HEK293 (cell line): Measurements from ENCODE around the gene GRIA1.

Source experiments
- CTCF ChIA-PET: fragments of 350-600 bp; formaldehyde crosslinking; extraction: SDS; loops from one replicate; lab custom pipeline; 2021; ENCODE audit warnings: antibody characterized with exemption; lab: Yijun Ruan, JAX
- POLR2A ChIA-PET: fragments of 300-600 bp; formaldehyde crosslinking; extraction: SDS; loops from one replicate; lab custom pipeline; 2020; ENCODE audit warnings: antibody characterized with exemption, inconsistent platforms; lab: Yijun Ruan, JAX
- H3K27ac ChIP-seq: fragments of 200-500 bp; sonication (Bioruptor generic); 2 replicates; pipeline ENCODE4 v1.5.1; 2014; ENCODE audit warnings: low read depth, low read length, control low read depth, inconsistent platforms; ENCODE audit errors: extremely low read depth
- H3K36me3 ChIP-seq, 2 experiments: fragments of 200-500 bp in 1 of 2; sonication (Bioruptor generic) in 1 of 2; 1 replicate in 1 of 2; 2 replicates in 1 of 2; pipeline ENCODE4 v1.5.1; 2014 to 2017; ENCODE audit warnings: inconsistent platforms in 2 of 2, low read length in 2 of 2; ENCODE audit not compliant: control insufficient read depth in 2 of 2, insufficient read depth in 1 of 2
- H3K4me1 ChIP-seq: fragments of 200-500 bp; sonication (Bioruptor generic); 2 replicates; pipeline ENCODE4 v1.5.1; 2014; ENCODE audit warnings: mild to moderate bottlenecking, low read length, inconsistent platforms; ENCODE audit not compliant: control insufficient read depth, insufficient read depth
- H3K4me3 ChIP-seq: 2 replicates; pipeline ENCODE4 v1.5.1; 2011; ENCODE audit warnings: low read depth, mild to moderate bottlenecking, control low read depth, low read length, moderate library complexity
- H3K9me3 ChIP-seq: fragments of 200-500 bp; sonication (Bioruptor generic); 2 replicates; pipeline ENCODE4 v1.5.1; 2014; ENCODE audit warnings: low read depth, low read length, inconsistent platforms; ENCODE audit not compliant: control insufficient read depth, insufficient read depth
- ATF2 ChIP-seq: fragments of 450-650 bp; formaldehyde crosslinking; IDR thresholded peaks from 2 replicates; pipeline ENCODE4 v1.5.1; 2016; ENCODE audit warnings: missing biosample characterization, missing genetic modification characterization, low read depth
- GLIS2 ChIP-seq: fragments of 450-650 bp; formaldehyde crosslinking; IDR thresholded peaks from 2 replicates; pipeline ENCODE4 v1.5.1; 2016; ENCODE audit warnings: missing biosample characterization, missing genetic modification characterization
- HOXA7 ChIP-seq: sonication (generic); formaldehyde crosslinking; IDR thresholded peaks from 2 replicates; pipeline ENCODE4 v1.8.1; 2022; ENCODE audit warnings: missing genetic modification reagents, borderline replicate concordance
- KLF9 ChIP-seq: fragments of 450-650 bp; formaldehyde crosslinking; IDR thresholded peaks from 2 replicates; pipeline ENCODE4 v1.5.1; 2016; ENCODE audit warnings: missing biosample characterization, missing genetic modification characterization, low read depth
- OVOL3 ChIP-seq: fragments of 450-650 bp; formaldehyde crosslinking; IDR thresholded peaks from 2 replicates; pipeline ENCODE4 v1.5.1; 2016; ENCODE audit warnings: missing biosample characterization, missing genetic modification characterization
- PRDM4 ChIP-seq: fragments of 450-650 bp; formaldehyde crosslinking; IDR thresholded peaks from 2 replicates; pipeline ENCODE4 v1.5.1; 2017; ENCODE audit warnings: missing biosample characterization, missing genetic modification characterization
- TRIM28 ChIP-seq: IDR thresholded peaks from 2 replicates; pipeline ENCODE4 v1.6.1; 2011; ENCODE audit warnings: low read length, control low read depth, borderline replicate concordance
- ZBTB17 ChIP-seq: fragments of 450-650 bp; formaldehyde crosslinking; IDR thresholded peaks from 2 replicates; pipeline ENCODE4 v1.5.1; 2016; ENCODE audit warnings: missing biosample characterization, missing genetic modification characterization
- ZNF184 ChIP-seq: fragments of 450-650 bp; IDR thresholded peaks from 2 replicates; pipeline ENCODE4 v1.5.1; 2018; ENCODE audit warnings: missing biosample characterization, mild to moderate bottlenecking, missing genetic modification characterization
- ZNF202 ChIP-seq: fragments of 450-650 bp; formaldehyde crosslinking; IDR thresholded peaks from 2 replicates; pipeline ENCODE4 v1.5.1; 2016; ENCODE audit warnings: missing biosample characterization, missing genetic modification characterization, borderline replicate concordance
- ZNF266 ChIP-seq: fragments of 450-650 bp; formaldehyde crosslinking; IDR thresholded peaks from 2 replicates; pipeline ENCODE4 v1.5.1; 2016; ENCODE audit warnings: missing biosample characterization, missing genetic modification characterization, low read depth
- ZNF350 ChIP-seq: fragments of 450-650 bp; formaldehyde crosslinking; IDR thresholded peaks from 2 replicates; pipeline ENCODE4 v1.5.0; 2017; ENCODE audit warnings: missing biosample characterization, mild to moderate bottlenecking, missing genetic modification characterization
- ZNF433 ChIP-seq: fragments of 450-650 bp; formaldehyde crosslinking; IDR thresholded peaks from 2 replicates; pipeline ENCODE4 v1.5.1; 2016; ENCODE audit warnings: missing biosample characterization, missing genetic modification characterization, low read depth
- ZNF561 ChIP-seq: fragments of 450-650 bp; IDR thresholded peaks from 2 replicates; pipeline ENCODE4 v1.5.1; 2018; ENCODE audit warnings: missing biosample characterization, missing genetic modification characterization, borderline replicate concordance
- ZNF621 ChIP-seq: fragments of 450-650 bp; formaldehyde crosslinking; IDR thresholded peaks from 2 replicates; pipeline ENCODE4 v1.5.1; 2017; ENCODE audit warnings: missing biosample characterization, missing genetic modification characterization
- ZNF626 ChIP-seq: fragments of 450-650 bp; sonication (Bioruptor Pico); formaldehyde crosslinking; IDR thresholded peaks from 2 replicates; pipeline ENCODE4 v1.5.1; 2018; ENCODE audit warnings: missing biosample characterization, missing genetic modification characterization, inconsistent platforms
- ZNF639 ChIP-seq: fragments of 450-650 bp; formaldehyde crosslinking; IDR thresholded peaks from 2 replicates; pipeline ENCODE4 v1.5.1; 2016; ENCODE audit warnings: missing biosample characterization, missing genetic modification characterization
- ZNF707 ChIP-seq: fragments of 450-650 bp; formaldehyde crosslinking; IDR thresholded peaks from 2 replicates; pipeline ENCODE4 v1.5.1; 2016; ENCODE audit warnings: missing biosample characterization, missing genetic modification characterization
- ZNF76 ChIP-seq: fragments of 450-650 bp; formaldehyde crosslinking; IDR thresholded peaks from 2 replicates; pipeline ENCODE4; 2016; ENCODE audit warnings: low read depth, missing biosample characterization, missing genetic modification characterization, borderline replicate concordance
- ZNF791 ChIP-seq: fragments of 450-650 bp; formaldehyde crosslinking; IDR thresholded peaks from 2 replicates; pipeline ENCODE4 v1.5.1; 2016; ENCODE audit warnings: missing biosample characterization, missing genetic modification characterization
- ZSCAN4 ChIP-seq: fragments of 450-650 bp; formaldehyde crosslinking; IDR thresholded peaks from 2 replicates; pipeline ENCODE4 v1.5.1; 2017; ENCODE audit warnings: missing biosample characterization, missing genetic modification characterization
- TF ChIP-seq, protein P1 (sequence below): fragments of 450-650 bp; formaldehyde crosslinking; IDR thresholded peaks from 2 replicates; pipeline ENCODE4 v1.5.1; 2016; ENCODE audit warnings: missing biosample characterization, missing genetic modification characterization
- TF ChIP-seq, protein P2 (sequence below): fragments of 450-650 bp; formaldehyde crosslinking; IDR thresholded peaks from 2 replicates; pipeline ENCODE4; 2016; ENCODE audit warnings: missing biosample characterization, missing genetic modification characterization

The GRIA1 gene

GRCh38 chr5:153515301-153515700 is 24.8 kb downstream of the GRIA1 start (continued):
- no peak for TF ChIP-seq ZNF76 (tag by site-specific recombination)

DNA sequence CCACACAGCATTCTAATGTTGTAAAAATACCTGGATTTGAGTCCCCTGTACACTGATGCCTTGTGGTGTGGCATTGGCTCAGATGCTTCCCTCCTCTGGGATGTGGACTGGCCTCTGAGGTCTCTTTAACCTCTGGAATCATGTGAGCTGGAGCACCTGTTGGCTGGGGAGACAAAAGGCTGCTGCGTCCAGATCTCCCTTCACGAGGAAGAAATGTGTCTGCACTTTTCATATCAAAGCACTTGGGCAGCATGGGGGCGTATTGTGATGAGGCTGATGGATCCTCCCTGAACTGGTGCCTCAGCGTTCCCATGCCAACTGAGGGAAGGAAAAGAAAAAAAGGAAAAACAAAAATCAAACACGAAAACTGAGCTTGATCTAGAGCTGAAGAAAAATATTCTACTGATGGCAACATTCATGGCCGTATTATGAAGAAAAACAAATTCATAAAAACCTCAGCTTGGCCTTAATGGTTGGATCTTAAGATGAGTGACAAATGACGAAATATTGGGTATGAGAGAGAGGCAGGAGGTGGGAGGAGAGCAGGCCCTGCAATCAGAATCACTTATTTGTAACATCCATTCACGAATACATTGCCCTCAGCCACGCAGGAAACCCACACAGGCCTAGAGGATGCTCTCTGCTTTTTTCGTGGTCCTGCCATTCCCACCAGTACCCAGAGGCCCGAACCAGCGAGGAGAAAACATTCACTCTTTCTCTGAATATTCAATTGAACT is 26.2 kb downstream of the GRIA1 start:
- TF ChIP-seq ZNF707 (tag by site-specific recombination) = no peak
- TF ChIP-seq ZNF639 = no peak
- TF ChIP-seq ZNF202 (tag by site-specific recombination) = no peak
- TF ChIP-seq, protein P1, sequence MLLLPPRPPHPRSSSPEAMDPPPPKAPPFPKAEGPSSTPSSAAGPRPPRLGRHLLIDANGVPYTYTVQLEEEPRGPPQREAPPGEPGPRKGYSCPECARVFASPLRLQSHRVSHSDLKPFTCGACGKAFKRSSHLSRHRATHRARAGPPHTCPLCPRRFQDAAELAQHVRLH (tag by site-specific recombination) = no peak
- TF ChIP-seq PRDM4 (tag by site-specific recombination) = no peak
- no peak for TF ChIP-seq ZNF791 (tag by site-specific recombination)
- no peak for TF ChIP-seq ZBTB17 (tag by site-specific recombination)
- TF ChIP-seq ZNF266 (tag by site-specific recombination) = no peak
- no peak for TF ChIP-seq GLIS2 (tag by site-specific recombination)
- TF ChIP-seq ZNF350 (tag by site-specific recombination) = no peak
- Histone ChIP-seq H3K27ac (no peak overlapping the region), H3K4me1 (no peaks in the 10 kb centered on the region), H3K9me3 (no peaks in the 10 kb centered on the region), H3K4me3 (no peak overlapping the region), H3K36me3 (no peaks in the 10 kb centered on the region)
- ChIA-PET POLR2A (no interaction called here), CTCF (no interaction called here)

DNA sequence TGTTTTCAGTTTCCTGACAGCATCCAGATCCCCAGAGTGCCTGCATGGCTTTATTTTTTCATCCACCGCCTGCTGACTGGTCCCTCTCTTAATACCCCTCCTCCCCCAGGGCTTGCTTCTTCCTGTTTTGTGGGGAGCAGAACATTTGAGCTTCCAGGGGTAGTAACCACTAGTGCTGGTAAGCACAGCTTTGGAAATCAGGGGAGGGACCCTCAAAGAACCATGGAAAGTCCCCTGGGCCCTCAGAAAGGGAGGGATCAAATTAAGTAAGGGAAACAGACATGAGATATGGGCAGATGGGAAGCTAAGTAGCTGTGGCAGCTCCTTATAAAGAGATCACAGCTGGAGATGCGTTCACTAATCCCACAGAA is 26.8 kb downstream of the GRIA1 start:
- Histone ChIP-seq H3K4me3 (no peak overlapping the region), H3K27ac (no peak overlapping the region), H3K9me3 (no peaks in the 10 kb centered on the region), H3K4me1 (no peaks in the 10 kb centered on the region), H3K36me3 (no peaks in the 10 kb centered on the region)
- no peak for TF ChIP-seq ATF2 (tag by site-specific recombination)
- TF ChIP-seq GLIS2 (tag by site-specific recombination) = no peak
- TF ChIP-seq ZNF202 (tag by site-specific recombination) = no peak
- no peak for TF ChIP-seq ZNF350 (tag by site-specific recombination)
- TF ChIP-seq HOXA7 = no peak
- no peak for TF ChIP-seq OVOL3
- no peak for TF ChIP-seq ZNF626 (tag by site-specific recombination)
- TF ChIP-seq ZNF561 (tag by site-specific recombination) = no peak
- TF ChIP-seq TRIM28 = no peak
- no peak for TF ChIP-seq ZNF76 (tag by site-specific recombination)
- TF ChIP-seq ZSCAN4 (tag by site-specific recombination) = no peak
- TF ChIP-seq, protein P2, sequence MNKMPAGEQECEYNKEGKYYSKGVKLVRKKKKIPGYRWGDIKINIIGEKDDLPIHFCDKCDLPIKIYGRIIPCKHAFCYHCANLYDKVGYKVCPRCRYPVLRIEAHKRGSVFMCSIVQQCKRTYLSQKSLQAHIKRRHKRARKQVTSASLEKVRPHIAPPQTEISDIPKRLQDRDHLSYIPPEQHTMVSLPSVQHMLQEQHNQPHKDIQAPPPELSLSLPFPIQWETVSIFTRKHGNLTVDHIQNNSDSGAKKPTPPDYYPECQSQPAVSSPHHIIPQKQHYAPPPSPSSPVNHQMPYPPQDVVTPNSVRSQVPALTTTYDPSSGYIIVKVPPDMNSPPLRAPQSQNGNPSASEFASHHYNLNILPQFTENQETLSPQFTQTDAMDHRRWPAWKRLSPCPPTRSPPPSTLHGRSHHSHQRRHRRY (tag by site-specific recombination) = no peak
- no peak for TF ChIP-seq ZNF433 (tag by site-specific recombination)
- TF ChIP-seq KLF9 (tag by site-specific recombination) = no peak
- no peak for TF ChIP-seq ZNF184
- no peak for TF ChIP-seq ZNF621
- CTCF ChIA-PET = no interaction called here
- POLR2A ChIA-PET = no interaction called here
